IMR-90 (cell line): ENCODE data around the gene ACCSL. TPM values are rescaled to one million over a fixed set of nuclear protein-coding genes. Genes with fewer than 3 reads are reported as not detected.

ENCODE experiments used
- ATAC-seq: fragments of 200-7000 bp; cut with Tn5 transposase; 2 replicates; pipeline ENCODE4 v1.9.1; 2020; ENCODE audit warnings: low read depth, mild to moderate bottlenecking, moderate library complexity
- BruUV-seq: library from RNA; stranded (reverse); fragments of 400-500 nt; replicated peaks from 2 replicates; lab custom pipeline; 2021; lab: Mats Ljungman, UMichigan
- CTCF ChIA-PET: fragments of 300-600 bp; formaldehyde crosslinking; extraction: SDS; loops from one replicate; lab custom pipeline; 2021; ENCODE audit warnings: antibody characterized with exemption; lab: Yijun Ruan, JAX
- POLR2A ChIA-PET: fragments of 300-600 bp; sonication (Branson Sonifier 250); formaldehyde crosslinking; loops from one replicate; lab custom pipeline; 2022; ENCODE audit warnings: antibody characterized with exemption; ENCODE audit not compliant: unreplicated experiment; lab: Charles Lee
- DNase-seq: peaks from one replicate; pipeline ENCODE4 v3.0.0; 2013
- H2AFZ ChIP-seq: replicated peaks from 2 replicates; pipeline ENCODE3; 2013; ENCODE audit warnings: low read length, mild to moderate bottlenecking; ENCODE audit not compliant: poor library complexity
- H2AK5ac ChIP-seq: 2 replicates; pipeline ENCODE4 v1.6.1; 2013; ENCODE audit warnings: low read depth, low read length, inconsistent platforms
- H2AK9ac ChIP-seq: replicated peaks from 2 replicates; pipeline ENCODE3; 2013; ENCODE audit warnings: mild to moderate bottlenecking, low read depth, low read length, moderate library complexity; ENCODE audit not compliant: poor library complexity
- H2BK120ac ChIP-seq: 2 replicates; pipeline ENCODE4 v1.6.1; 2013; ENCODE audit warnings: low read depth, low read length, inconsistent platforms
- H2BK15ac ChIP-seq: 3 replicates; pipeline ENCODE4 v1.6.1; 2013; ENCODE audit warnings: low read depth, low read length, inconsistent platforms
- H2BK20ac ChIP-seq: 2 replicates; pipeline ENCODE4 v1.6.1; 2013; ENCODE audit warnings: low read depth, mild to moderate bottlenecking, inconsistent platforms, low read length, moderate library complexity
- H2BK5ac ChIP-seq: 2 replicates; pipeline ENCODE4 v1.6.1; 2013; ENCODE audit warnings: mild to moderate bottlenecking, low read depth, low read length, inconsistent platforms; ENCODE audit not compliant: poor library complexity, severe bottlenecking
- H3K14ac ChIP-seq: replicated peaks from 2 replicates; pipeline ENCODE4 v1.6.1; 2013; ENCODE audit warnings: low read depth, low read length, inconsistent platforms
- H3K18ac ChIP-seq: 2 replicates; pipeline ENCODE4 v1.6.1; 2013; ENCODE audit warnings: low read depth, low read length, control low read depth
- H3K23ac ChIP-seq: 2 replicates; pipeline ENCODE4 v1.6.1; 2013; ENCODE audit warnings: low read depth, low read length, inconsistent platforms
- H3K27ac ChIP-seq: 2 replicates; pipeline ENCODE4 v1.5.1; 2013; ENCODE audit warnings: mild to moderate bottlenecking, control low read depth, low read length; ENCODE audit not compliant: insufficient read depth
- H3K27me3 ChIP-seq: 2 replicates; pipeline ENCODE4 v1.6.1; 2013; ENCODE audit warnings: low read length; ENCODE audit not compliant: control insufficient read depth, insufficient read depth
- H3K36me3 ChIP-seq: 2 replicates; pipeline ENCODE4 v1.6.1; 2013; ENCODE audit warnings: low read length, mixed read lengths; ENCODE audit not compliant: control insufficient read depth, insufficient read depth
- H3K4ac ChIP-seq: 2 replicates; pipeline ENCODE4 v1.6.1; 2013; ENCODE audit warnings: low read depth, low read length, inconsistent platforms
- H3K4me1 ChIP-seq: 2 replicates; pipeline ENCODE4 v1.6.1; 2013; ENCODE audit warnings: low read length, mixed read lengths; ENCODE audit not compliant: control insufficient read depth, insufficient read depth
- H3K4me2 ChIP-seq: 2 replicates; pipeline ENCODE4 v1.6.1; 2013; ENCODE audit warnings: low read depth, mild to moderate bottlenecking, control low read depth, low read length, moderate library complexity
- H3K4me3 ChIP-seq: 2 replicates; pipeline ENCODE4 v1.5.1; 2013; ENCODE audit warnings: low read depth, mild to moderate bottlenecking, control low read depth, low read length, moderate library complexity; ENCODE audit not compliant: insufficient read depth
- H3K56ac ChIP-seq: 2 replicates; pipeline ENCODE4 v1.6.1; 2013; ENCODE audit warnings: low read length, inconsistent platforms; ENCODE audit not compliant: insufficient read depth; ENCODE audit errors: extremely low read depth
- H3K79me1 ChIP-seq, 2 experiments: 2 replicates each; pipeline ENCODE4 v1.6.1; 2013; ENCODE audit warnings: low read length in 2 of 2, inconsistent platforms in 1 of 2, low read depth in 1 of 2
- H3K9ac ChIP-seq: 2 replicates; pipeline ENCODE4 v1.6.1; 2013; ENCODE audit warnings: low read depth, low read length, control low read depth
- H3K9me1 ChIP-seq: 2 replicates; pipeline ENCODE4 v1.6.1; 2013; ENCODE audit warnings: low read length, inconsistent platforms; ENCODE audit not compliant: insufficient read depth
- H3K9me3 ChIP-seq: 2 replicates; pipeline ENCODE4 v1.6.1; 2013; ENCODE audit warnings: low read length; ENCODE audit not compliant: control insufficient read depth, insufficient read depth
- H4K20me1 ChIP-seq: 2 replicates; pipeline ENCODE4 v1.6.1; 2013; ENCODE audit warnings: low read length, inconsistent platforms; ENCODE audit not compliant: insufficient read depth
- H4K5ac ChIP-seq: 2 replicates; pipeline ENCODE4 v1.6.1; 2013; ENCODE audit warnings: mild to moderate bottlenecking, low read depth, low read length, control low read depth
- H4K8ac ChIP-seq, 2 experiments: 2 replicates each; pipeline ENCODE4 v1.6.1; 2013; ENCODE audit warnings: low read depth in 2 of 2, low read length in 2 of 2, control low read depth in 1 of 2, inconsistent platforms in 1 of 2
- H4K91ac ChIP-seq: 2 replicates; pipeline ENCODE4 v1.6.1; 2013; ENCODE audit warnings: low read depth, low read length, inconsistent platforms; ENCODE audit not compliant: insufficient read depth
- CEBPB ChIP-seq: IDR thresholded peaks from 2 replicates; pipeline ENCODE4 v1.6.1; 2012; ENCODE audit warnings: low read depth, low read length, improper control_type of control experiment
- NFE2L2 ChIP-seq: fragments of 150-350 bp; IDR thresholded peaks from 2 replicates; pipeline ENCODE4 v1.6.1; 2016; ENCODE audit warnings: low read depth, mild to moderate bottlenecking, low read length
- POLR2A ChIP-seq: IDR thresholded peaks from 2 replicates; pipeline ENCODE4 v1.6.1; 2012; ENCODE audit warnings: mild to moderate bottlenecking, low read depth, low read length
- RAD21 ChIP-seq: IDR thresholded peaks from 2 replicates; pipeline ENCODE4 v1.6.1; 2012; ENCODE audit warnings: low read length, improper control_type of control experiment
- SMC3 ChIP-seq: fragments of 150-350 bp; IDR thresholded peaks from 2 replicates; pipeline ENCODE4 v1.6.1; 2016; ENCODE audit warnings: low read depth, mild to moderate bottlenecking, antibody characterized with exemption, low read length, moderate library complexity
- WGBS, 2 experiments: methylation state at CpG; one replicate each; pipeline versions ENCODE4 v1.1.5 to v1.1.7; 2013; ENCODE audit warnings: missing lambda C conversion rate in 2 of 2; ENCODE audit not compliant: insufficient read length in 1 of 2; ENCODE audit errors: extremely low coverage in 2 of 2; 5-methylcytosine and 5-hydroxymethylcytosine counted together
- dilution Hi-C: fragments of 300-500 bp; cut with HindIII; formaldehyde crosslinking; loops from one replicate; pipeline ENCODE4 v1.14.3; 2018; ENCODE audit warnings: low sequenced_read_pairs; ENCODE audit not compliant: unreplicated experiment
- in situ Hi-C: fragments of 300-500 bp; cut with MboI; formaldehyde crosslinking; loops from 3 replicates; pipeline ENCODE4 v1.14.3; 2019; ENCODE audit warnings: low sequenced_read_pairs, inconsistent platforms, mixed read lengths
- intact Hi-C: fragments of 100-400 bp; cut with micrococcal nuclease; formaldehyde crosslinking; loops from 2 replicates; pipeline ENCODE4 v1.10.0; 2022
- polyA plus RNA-seq, 3 experiments: library from polyadenylated mRNA; depleted of rRNA; stranded (reverse); fragments of >200 nt; gene quantifications; 2 replicates each; pipeline ENCODE4 v1.2.3, GENCODE V29; 2012; ENCODE audit warnings: low replicate concordance in 1 of 3
- total RNA-seq: library from RNA; depleted of rRNA; stranded (reverse); fragments of >200 nt; gene quantifications from 2 replicates; pipeline ENCODE4 v1.2.3, GENCODE V29; 2012

ACCSL gene
- total and polyA plus RNA-seq, 2 of the 4 experiments (the other 2 are of a cell fraction): not detected

- Histone ChIP-seq H4K20me1 (no peaks in the 10 kb centered on the region; the same call in 1 of the 2 replicates), H3K9me1 (peaks cover 2% of the 10 kb centered on the region; the same call in 1 of the 2 replicates), H3K56ac (no peak overlapping the region), H3K4me2 (no peak overlapping the region), H2AK9ac (no peak overlapping the region), H2BK120ac (no peak overlapping the region), H2BK5ac (no peak overlapping the region), H4K91ac (no peak overlapping the region), H3K14ac (no peak overlapping the region), H3K36me3 (no peaks in the 10 kb centered on the region), H2AFZ (no peak overlapping the region), H3K4ac (no peak overlapping the region), H3K9ac (no peak overlapping the region), H3K27me3 (peaks cover 11% of the 10 kb centered on the region), H3K9me3 (no peaks in the 10 kb centered on the region; the same call in 1 of the 2 replicates), H3K79me1 (no peaks in the 10 kb centered on the region), H3K4me1 (peaks cover 5% of the 10 kb centered on the region; the same call in 1 of the 2 replicates), H4K5ac (no peak overlapping the region), H3K23ac (no peak overlapping the region), H3K27ac (no peak overlapping the region), H2AK5ac (no peak overlapping the region), H2BK15ac (no peak overlapping the region), H3K18ac (no peak overlapping the region), H2BK20ac (no peak overlapping the region), H3K4me3 (no peak overlapping the region), H4K8ac (no peak overlapping the region)
- dilution Hi-C loops: loop anchor here (25.0 kb wide), 1 partner anchor 116 kb away; no protein-coding TSS in a partner anchor
- intact Hi-C loops: no loop called here
- no TSS peak for BruUV-seq
- no peak for DNase-seq
- CTCF ChIA-PET: no interaction called here
- ATAC-seq: no peak
- 100% methylated on average over 1 of the region's 1 CpG; no CpG with 5 or more reads in 1 of the 2 experiments for WGBS, 2 experiments
- POLR2A ChIA-PET: no interaction called here
- in situ Hi-C loops: no loop called here
- TF ChIP-seq NFE2L2 (no peak), RAD21 (no peak), SMC3 (no peak), CEBPB (no peak), POLR2A (no peak)
Observed at GRCh38 chr11:44028401-44028800, 19.4 kb upstream of the ACCSL start.
